Upper lobe of right lung (tissue), 1 donor: ENCODE results near the gene KRTAP2-4. TPM values are rescaled to one million over a fixed set of nuclear protein-coding genes. Genes with fewer than 3 reads are reported as not detected.
"Not testable (repeated sequence)": the region's sequence is repeated elsewhere in the genome, so short reads cannot be mapped to it uniquely, and the experiment has no call there.

ENCODE experiments used
- ATAC-seq: fragments of 200-7000 bp; cut with Tn5 transposase; one replicate; pipeline ENCODE4 v1.9.1; 2020; ENCODE audit warnings: mild to moderate bottlenecking, moderate library complexity
- DNase-seq: peaks from one replicate; pipeline ENCODE4 v3.0.0-alpha.2; 2020
- H3K27ac ChIP-seq: fragments of 200-600 bp; one replicate; pipeline ENCODE4 v1.8.0; 2022
- H3K27me3 ChIP-seq: fragments of 200-600 bp; one replicate; pipeline ENCODE4 v1.8.0; 2022; ENCODE audit warnings: mild to moderate bottlenecking
- H3K36me3 ChIP-seq: fragments of 200-600 bp; one replicate; pipeline ENCODE4 v1.8.0; 2022
- H3K4me1 ChIP-seq: fragments of 200-600 bp; one replicate; pipeline ENCODE4 v1.8.0; 2022
- H3K4me3 ChIP-seq: fragments of 200-600 bp; one replicate; pipeline ENCODE4 v1.8.0; 2022; ENCODE audit warnings: mild to moderate bottlenecking
- H3K9me3 ChIP-seq: fragments of 200-600 bp; one replicate; pipeline ENCODE4 v1.8.0; 2022
- intact Hi-C: fragments of 100-400 bp; cut with DNase I; formaldehyde crosslinking; loops from one replicate; pipeline ENCODE4 v1.11.0; 2022
- total RNA-seq: library from RNA; stranded (reverse); fragmentation: NEBNext Ultra II Directional; extraction: Animal tissue kit (Norgen Biotek cat#: 25700); gene quantifications from one replicate; pipeline ENCODE4 v1.2.1, GENCODE V29; 2021
- TF ChIP-seq, protein P1 (sequence below): fragments of 200-600 bp; IDR thresholded peaks from one replicate; pipeline ENCODE4 v1.8.0; 2022; ENCODE audit warnings: antibody characterized with exemption
- donor health status: DM: no; HTN: yes; CAD: no; lungs with severe emphysema.

The KRTAP2-4 gene
- total RNA-seq, 1 donor from 2014 or later, result not detected

DNA sequence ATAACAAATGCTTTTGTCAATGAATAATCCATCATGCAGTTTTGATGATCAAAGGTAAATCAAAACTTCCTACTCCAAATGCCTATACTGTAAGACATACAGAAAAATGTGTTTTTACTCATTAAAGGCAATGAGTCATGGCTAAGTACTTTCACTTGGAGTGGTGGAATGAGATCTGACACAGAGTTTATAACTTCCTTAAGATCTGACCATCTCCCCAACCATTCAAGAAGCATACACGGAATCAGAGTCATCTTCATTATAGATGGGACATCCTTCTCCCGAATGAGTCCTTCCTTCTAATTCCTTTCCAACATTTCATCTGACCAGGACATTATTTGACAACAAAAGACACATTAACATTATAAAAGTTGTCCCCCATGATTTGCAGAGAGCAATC, 17.7 kb upstream of the KRTAP2-4 start:
- intact Hi-C loops, ATAC-seq, H3K36me3 ChIP-seq, H3K27me3 ChIP-seq, H3K27ac ChIP-seq, H3K4me3 ChIP-seq, H3K9me3 ChIP-seq, H3K4me1 ChIP-seq, DNase-seq: not testable (repeated sequence)

GRCh38 chr17:41082626-41083025, 16.9 kb upstream of the KRTAP2-4 start:
- Histone ChIP-seq H3K4me3 (no peak overlapping the region), H3K9me3 (no peaks in the 10 kb centered on the region), H3K27ac (no peak overlapping the region), H3K27me3 (no peaks in the 10 kb centered on the region), H3K36me3 (no peaks in the 10 kb centered on the region), H3K4me1 (no peaks in the 10 kb centered on the region)
- ATAC-seq (no peak), DNase-seq (no peak)
- TF ChIP-seq, protein P1, sequence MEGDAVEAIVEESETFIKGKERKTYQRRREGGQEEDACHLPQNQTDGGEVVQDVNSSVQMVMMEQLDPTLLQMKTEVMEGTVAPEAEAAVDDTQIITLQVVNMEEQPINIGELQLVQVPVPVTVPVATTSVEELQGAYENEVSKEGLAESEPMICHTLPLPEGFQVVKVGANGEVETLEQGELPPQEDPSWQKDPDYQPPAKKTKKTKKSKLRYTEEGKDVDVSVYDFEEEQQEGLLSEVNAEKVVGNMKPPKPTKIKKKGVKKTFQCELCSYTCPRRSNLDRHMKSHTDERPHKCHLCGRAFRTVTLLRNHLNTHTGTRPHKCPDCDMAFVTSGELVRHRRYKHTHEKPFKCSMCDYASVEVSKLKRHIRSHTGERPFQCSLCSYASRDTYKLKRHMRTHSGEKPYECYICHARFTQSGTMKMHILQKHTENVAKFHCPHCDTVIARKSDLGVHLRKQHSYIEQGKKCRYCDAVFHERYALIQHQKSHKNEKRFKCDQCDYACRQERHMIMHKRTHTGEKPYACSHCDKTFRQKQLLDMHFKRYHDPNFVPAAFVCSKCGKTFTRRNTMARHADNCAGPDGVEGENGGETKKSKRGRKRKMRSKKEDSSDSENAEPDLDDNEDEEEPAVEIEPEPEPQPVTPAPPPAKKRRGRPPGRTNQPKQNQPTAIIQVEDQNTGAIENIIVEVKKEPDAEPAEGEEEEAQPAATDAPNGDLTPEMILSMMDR, result no peak
- intact Hi-C loops, result no loop called here

GRCh38 chr17:41076788-41077187, 11.1 kb upstream of the KRTAP2-4 start:
- intact Hi-C loops, result no loop called here
- no peak overlapping the region for H3K27ac ChIP-seq
- TF ChIP-seq, protein P1, result no peak
- DNase-seq (no peak), ATAC-seq (no peak)
- no peaks in the 10 kb centered on the region for H3K27me3 ChIP-seq
- H3K9me3 ChIP-seq, result no peaks in the 10 kb centered on the region
- no peaks in the 10 kb centered on the region for H3K36me3 ChIP-seq
- H3K4me3 ChIP-seq, result no peak overlapping the region
- H3K4me1 ChIP-seq, result no peaks in the 10 kb centered on the region

- TF ChIP-seq, protein P1, result no peak
- ATAC-seq, result no peak
These were observed 8.0 kb upstream of the KRTAP2-4 start for GRCh38 chr17:41073676-41074075.

DNA sequence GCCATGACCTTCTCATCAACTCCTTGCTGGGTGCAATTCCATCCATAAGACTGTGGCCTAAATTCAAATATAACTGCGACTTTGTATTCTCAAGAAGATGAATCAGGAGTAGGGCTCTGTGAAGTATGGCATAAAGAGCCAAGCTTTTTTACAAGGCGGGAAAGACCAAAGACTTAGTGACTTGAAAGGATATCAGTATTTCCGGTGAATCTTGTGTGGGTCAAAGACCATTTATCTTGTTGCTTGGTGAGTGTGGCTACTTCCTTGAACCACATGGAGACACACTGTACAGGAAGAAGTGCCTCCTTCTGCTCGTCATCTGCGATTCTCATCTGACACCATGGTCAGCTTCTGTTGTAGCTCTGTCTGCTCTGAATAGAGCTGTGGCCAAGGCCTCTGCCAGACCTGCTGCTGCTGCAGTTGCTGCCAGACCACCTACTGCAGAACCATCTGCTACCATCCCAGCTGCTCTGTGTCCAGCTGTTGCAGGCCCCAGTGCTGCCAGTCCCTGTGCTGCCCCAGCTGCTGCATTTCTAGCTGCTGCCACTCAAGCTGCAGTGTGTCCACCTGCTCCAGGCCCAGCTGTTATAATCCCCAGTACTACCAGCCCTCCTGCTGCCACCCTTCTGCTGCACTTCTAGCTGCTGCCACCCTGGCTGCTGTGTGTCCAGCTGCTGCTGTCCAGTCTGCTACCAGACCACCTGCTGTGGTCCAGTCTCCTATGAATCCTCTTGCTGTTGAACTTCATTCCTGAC, 6.1 kb upstream of the KRTAP2-4 start:
- Histone ChIP-seq H3K4me3 (no peak overlapping the region), H3K27me3 (no peaks in the 10 kb centered on the region), H3K36me3 (no peaks in the 10 kb centered on the region), H3K27ac (no peak overlapping the region), H3K9me3 (no peaks in the 10 kb centered on the region), H3K4me1 (no peaks in the 10 kb centered on the region)
- no peak for DNase-seq
- ATAC-seq, result no peak
- TF ChIP-seq, protein P1, result no peak
- intact Hi-C loops, result no loop called here

More at GRCh38 chr17:41073676-41074075, 8.0 kb upstream of the KRTAP2-4 start:
- no peak for DNase-seq
- no peak overlapping the region for H3K4me3 ChIP-seq
- H3K27ac ChIP-seq, result no peak overlapping the region
- intact Hi-C loops, result no loop called here
- H3K4me1 ChIP-seq, result no peaks in the 10 kb centered on the region
- H3K36me3 ChIP-seq, result no peaks in the 10 kb centered on the region
- H3K27me3 ChIP-seq, result no peaks in the 10 kb centered on the region
- no peaks in the 10 kb centered on the region for H3K9me3 ChIP-seq

DNA sequence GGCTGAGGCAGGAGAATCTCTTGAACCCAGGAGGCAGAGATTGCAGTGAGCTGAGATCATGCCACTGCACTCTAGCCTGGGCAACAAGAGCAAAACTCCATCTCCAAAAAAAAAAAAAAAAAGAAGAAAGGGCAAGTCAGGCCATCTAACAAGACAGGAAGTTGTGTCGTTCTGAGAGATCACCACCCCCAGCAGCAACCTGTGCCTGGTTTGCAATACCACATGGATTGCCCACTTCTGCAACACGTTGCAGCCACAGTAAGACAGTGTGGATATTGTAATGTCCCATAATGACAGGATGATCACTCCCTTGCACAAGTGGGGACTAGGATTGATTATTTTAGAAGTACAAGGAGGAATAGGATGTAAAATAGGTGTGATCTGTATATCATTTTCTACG, 3.4 kb upstream of the KRTAP2-4 start:
- no peak for DNase-seq
- no peak for ATAC-seq
- no peaks in the 10 kb centered on the region for H3K36me3 ChIP-seq
- H3K4me3 ChIP-seq, result no peak overlapping the region
- intact Hi-C loops, result no loop called here
- H3K9me3 ChIP-seq, result no peaks in the 10 kb centered on the region
- H3K4me1 ChIP-seq, result no peaks in the 10 kb centered on the region
- no peak overlapping the region for H3K27ac ChIP-seq
- TF ChIP-seq, protein P1, result no peak
- no peaks in the 10 kb centered on the region for H3K27me3 ChIP-seq
